GM20000 (cell line): ENCODE results near the gene GBP7.

ENCODE experiments used
- DNase-seq: peaks from one replicate; pipeline ENCODE4 v3.0.0; 2012; ENCODE audit warnings: low spot score
- CTCF ChIP-seq: IDR thresholded peaks from 2 replicates; pipeline ENCODE4 v1.5.1; 2012; ENCODE audit warnings: mild to moderate bottlenecking, control low read depth; ENCODE audit errors: extremely low read depth, missing control alignments

The GBP7 gene

GRCh38 chr1:89169166-89169565, 6.6 kb downstream of the GBP7 start:
- no peak for TF ChIP-seq CTCF

GRCh38 chr1:89167590-89168230, 8.1 kb downstream of the GBP7 start:
- TF ChIP-seq CTCF, result no peak
- no peak for DNase-seq

More at GRCh38 chr1:89169166-89169565, 6.6 kb downstream of the GBP7 start:
- DNase-seq, result no peak

- no peak for DNase-seq
- TF ChIP-seq CTCF, result no peak
Measured at GRCh38 chr1:89166705-89167104, 9.1 kb downstream of the GBP7 start.

GRCh38 chr1:89165811-89166210, 10.0 kb downstream of the GBP7 start:
- TF ChIP-seq CTCF, result no peak
- DNase-seq, result no peak

- no peak for TF ChIP-seq CTCF
- DNase-seq, result no peak
Measured at GRCh38 chr1:89151047-89151446, 24.8 kb downstream of the GBP7 start.

GRCh38 chr1:89149976-89150375, 25.8 kb downstream of the GBP7 start:
- no peak for TF ChIP-seq CTCF

GRCh38 chr1:89149229-89149628, 26.6 kb downstream of the GBP7 start:
- no peak for TF ChIP-seq CTCF
- no peak for DNase-seq

More at GRCh38 chr1:89149976-89150375, 25.8 kb downstream of the GBP7 start:
- no peak for DNase-seq
